ENCODE results near the gene OR10A2. TPM values are rescaled to one million over a fixed set of nuclear protein-coding genes. Genes with fewer than 3 reads are reported as not detected.
"Not testable (repeated sequence)": the region's sequence is repeated elsewhere in the genome, so short reads cannot be mapped to it uniquely, and the experiment has no call there.

OR10A2 gene
- total and polyA plus RNA-seq, 12 donors, result not detected

GRCh38 chr11:6876914-6877313 lies 14.1 kb downstream of the OR10A2 start:
- Histone ChIP-seq H3K4me3 (no peak overlapping the region), H3K36me3 (no peaks in the 10 kb centered on the region), H3K9me3 (peaks cover 0 to 8% (median 0%) of the 10 kb centered on the region in 11 donors), H3K4me1 (no peaks in the 10 kb centered on the region), H3K27ac (no peak overlapping the region), H3K27me3 (peaks cover 0 to 5% (median 0%) of the 10 kb centered on the region in 7 donors)
- no peak for ATAC-seq
- intact Hi-C loops (cut with DNase I), result no loop called here
- DNase-seq, result no peak
- WGBS, 2 donors, result 72 to 88% methylated on average over 3 of the region's 3 CpGs
- no peak for TF ChIP-seq CTCF (IDR thresholded peaks at IDR 0.05)

GRCh38 chr11:6882751-6883150 lies 19.9 kb downstream of the OR10A2 start:
- H3K36me3 ChIP-seq, result no peaks in the 10 kb centered on the region
- DNase-seq, result no peak
- H3K4me3 ChIP-seq, result no peak overlapping the region
- intact Hi-C loops (cut with DNase I), result no loop called here
- ATAC-seq, result no peak
- H3K27me3 ChIP-seq, result no peaks in the 10 kb centered on the region
- H3K4me1 ChIP-seq, result no peaks in the 10 kb centered on the region
- peaks cover 0 to 3% (median 0%) of the 10 kb centered on the region in 11 donors for H3K9me3 ChIP-seq
- TF ChIP-seq CTCF (IDR thresholded peaks at IDR 0.05), result no peak
- H3K27ac ChIP-seq, result no peak overlapping the region

- H3K27me3 ChIP-seq; H3K4me3 ChIP-seq; H3K27ac ChIP-seq; H3K4me1 ChIP-seq; H3K36me3 ChIP-seq; ATAC-seq; DNase-seq; intact Hi-C loops (cut with DNase I): not testable (repeated sequence)
- 86 to 93% methylated on average over 5 of the region's 5 CpGs for WGBS, 2 donors
- peaks cover 0 to 16% (median 0%) of the 10 kb centered on the region in 11 donors for H3K9me3 ChIP-seq
Observed at GRCh38 chr11:6887711-6888110, 24.9 kb downstream of the OR10A2 start.

- ATAC-seq (no peak), DNase-seq (no peak)
- intact Hi-C loops (cut with DNase I), result no loop called here
- no peaks in the 10 kb centered on the region for H3K4me1 ChIP-seq
- peaks cover 0 to 16% (median 0%) of the 10 kb centered on the region in 11 donors for H3K9me3 ChIP-seq
- WGBS, 2 donors, result 87 to 90% methylated on average over 4 of the region's 4 CpGs
- H3K27me3 ChIP-seq, result no peaks in the 10 kb centered on the region
- H3K27ac ChIP-seq, result no peak overlapping the region
- H3K36me3 ChIP-seq, result no peaks in the 10 kb centered on the region
- H3K4me3 ChIP-seq, result no peak overlapping the region
- no peak for TF ChIP-seq CTCF (IDR thresholded peaks at IDR 0.05)
Observed at GRCh38 chr11:6888830-6889229, 26.0 kb downstream of the OR10A2 start.

GRCh38 chr11:6889835-6890234 lies 27.0 kb downstream of the OR10A2 start:
- DNase-seq, result no peak
- TF ChIP-seq CTCF (IDR thresholded peaks at IDR 0.05), result no peak
- no peaks in the 10 kb centered on the region for H3K36me3 ChIP-seq
- no peaks in the 10 kb centered on the region for H3K4me1 ChIP-seq
- intact Hi-C loops (cut with DNase I), result no loop called here
- no peaks in the 10 kb centered on the region for H3K27me3 ChIP-seq
- H3K27ac ChIP-seq, result no peak overlapping the region
- 82 to 85% methylated on average over 1 of the region's 1 CpG for WGBS, 2 donors
- no peak for ATAC-seq
- H3K4me3 ChIP-seq, result no peak overlapping the region
- H3K9me3 ChIP-seq, result peaks cover 0 to 16% (median 0%) of the 10 kb centered on the region in 11 donors
